ENCODE data around the gene PLEKHM1.

Gene PLEKHM1

DNA sequence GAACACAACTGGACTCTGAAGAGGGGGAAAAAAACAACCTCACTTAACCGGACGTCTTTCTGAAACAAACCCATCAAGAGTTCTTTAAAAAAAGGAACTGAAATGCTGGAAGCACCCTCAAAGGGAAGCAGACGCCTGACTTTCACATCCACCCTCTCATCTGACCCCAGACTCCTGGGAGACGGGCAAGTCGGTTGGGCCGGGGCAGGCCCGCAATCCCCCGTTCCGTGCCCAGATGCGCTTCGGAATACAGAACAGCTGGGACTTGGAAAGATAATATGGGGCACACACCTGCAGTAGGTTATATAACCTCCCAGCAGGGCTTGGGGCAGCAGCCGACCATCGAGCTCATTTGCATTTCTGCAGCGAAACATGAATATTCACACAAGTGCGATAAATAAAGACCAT lies 61.6 kb downstream of the PLEKHM1 start:
- H2AK5ac ChIP-seq (ENCODE audit: low read length, severe bottlenecking) = no peak overlapping the region
- no peak overlapping the region for H4K91ac ChIP-seq (ENCODE audit: low read length)
- H2BK5ac ChIP-seq (ENCODE audit: low read depth, low read length, poor library complexity, severe bottlenecking) = no peak overlapping the region
- DNase-seq = no peak
- H3K14ac ChIP-seq (ENCODE audit: low read length in 2 of 2) = no peak overlapping the region
- H3K27me3 ChIP-seq (ENCODE audit: control insufficient read depth in 1 of 2, insufficient read depth in 1 of 2, low read length in 2 of 2) = peaks cover 23 to 30% of the 10 kb centered on the region in 2 experiments
- no peak overlapping the region for H3K23ac ChIP-seq (ENCODE audit: low read length in 2 of 2)
- no peaks in the 10 kb centered on the region for H3K36me3 ChIP-seq (ENCODE audit: control insufficient read depth in 1 of 2, insufficient read depth in 2 of 2, low read depth in 1 of 2, low read length in 2 of 2)
- H3K18ac ChIP-seq (ENCODE audit: low read depth in 1 of 2, low read length in 2 of 2) = no peak overlapping the region
- no peak overlapping the region for H3K27ac ChIP-seq (ENCODE audit: low read length, poor library complexity, severe bottlenecking)
- no peak overlapping the region for H2BK15ac ChIP-seq (ENCODE audit: low read depth, poor library complexity, severe bottlenecking)
- no peaks in the 10 kb centered on the region for H3K9me3 ChIP-seq (ENCODE audit: control insufficient read depth, low read length)
- peaks cover 53% of the 10 kb centered on the region for H3K4me1 ChIP-seq (ENCODE audit: control insufficient read depth, insufficient read depth, low read depth, low read length)
- no peak overlapping the region for H3K4me3 ChIP-seq (ENCODE audit: insufficient read depth in 1 of 2, low read depth in 1 of 2, low read length in 2 of 2)
- H3K4ac ChIP-seq (ENCODE audit: low read depth in 1 of 2, low read length in 2 of 2) = no peak overlapping the region
- no peak overlapping the region for H2BK120ac ChIP-seq (ENCODE audit: low read depth, low read length)
- H3K4me2 ChIP-seq (ENCODE audit: low read length, poor library complexity, severe bottlenecking) = no peak overlapping the region
- no peak overlapping the region for H2AFZ ChIP-seq (ENCODE audit: low read depth, low read length)
- 15% methylated on average over 14 of the region's 15 CpGs for WGBS
- H3K79me1 ChIP-seq (replicated peaks; ENCODE audit: low read length, poor library complexity, severe bottlenecking) = peaks cover 2% of the 10 kb centered on the region
- H2BK12ac ChIP-seq (ENCODE audit: low read length in 2 of 2) = no peak overlapping the region
- H3K9ac ChIP-seq (ENCODE audit: low read length) = no peak overlapping the region
- H4K8ac ChIP-seq (ENCODE audit: low read length) = no peak overlapping the region

DNA sequence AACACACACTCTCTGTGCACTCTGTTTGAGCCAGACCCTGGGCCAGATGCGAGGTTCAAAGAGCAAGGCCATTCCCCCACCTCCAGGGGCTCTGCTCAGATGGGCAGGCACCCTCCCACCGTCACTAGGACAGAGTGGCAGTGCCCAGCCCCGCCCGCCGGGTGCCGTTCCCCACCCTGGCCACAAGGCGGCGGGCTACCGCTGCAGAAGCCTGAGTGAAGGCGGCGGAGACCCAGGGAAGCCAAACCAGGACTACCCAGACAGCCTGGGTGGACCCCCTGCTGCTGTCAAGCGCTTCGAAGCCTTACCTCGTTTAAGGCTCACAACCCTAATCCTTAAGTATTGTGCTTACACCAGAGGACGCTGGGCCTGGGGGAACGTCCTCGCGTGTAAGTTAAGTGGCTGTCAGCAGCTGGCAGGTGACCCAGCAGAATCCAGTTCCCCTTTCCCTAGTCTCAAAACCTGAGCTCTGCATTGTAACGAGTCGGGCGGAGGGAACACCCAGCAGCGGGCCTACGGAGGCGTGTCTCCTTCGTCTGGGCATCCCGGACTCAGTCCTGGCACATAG lies 62.4 kb downstream of the PLEKHM1 start:
- WGBS = 1% methylated on average over 24 of the region's 26 CpGs
- no peak overlapping the region for H3K23ac ChIP-seq (ENCODE audit: low read length in 2 of 2)
- H4K91ac ChIP-seq (ENCODE audit: low read length) = no peak overlapping the region
- H4K8ac ChIP-seq (ENCODE audit: low read length) = no peak overlapping the region
- H3K9me3 ChIP-seq (ENCODE audit: control insufficient read depth, low read length) = no peaks in the 10 kb centered on the region
- no peak overlapping the region for H3K4me3 ChIP-seq (ENCODE audit: insufficient read depth in 1 of 2, low read depth in 1 of 2, low read length in 2 of 2)
- no peak overlapping the region for H3K14ac ChIP-seq (ENCODE audit: low read length in 2 of 2)
- H2BK12ac ChIP-seq (ENCODE audit: low read length in 2 of 2) = no peak overlapping the region
- H3K4me1 ChIP-seq (ENCODE audit: control insufficient read depth, insufficient read depth, low read depth, low read length) = peaks cover 51% of the 10 kb centered on the region
- no peak overlapping the region for H2BK5ac ChIP-seq (ENCODE audit: low read depth, low read length, poor library complexity, severe bottlenecking)
- H3K4ac ChIP-seq (ENCODE audit: low read depth in 1 of 2, low read length in 2 of 2) = no peak overlapping the region
- H2BK15ac ChIP-seq (ENCODE audit: low read depth, poor library complexity, severe bottlenecking) = no peak overlapping the region
- H2AK5ac ChIP-seq (ENCODE audit: low read length, severe bottlenecking) = no peak overlapping the region
- H2AFZ ChIP-seq (ENCODE audit: low read depth, low read length) = no peak overlapping the region
- H3K9ac ChIP-seq (ENCODE audit: low read length) = no peak overlapping the region
- no peaks in the 10 kb centered on the region for H3K36me3 ChIP-seq (ENCODE audit: control insufficient read depth in 1 of 2, insufficient read depth in 2 of 2, low read depth in 1 of 2, low read length in 2 of 2)
- H2BK120ac ChIP-seq (ENCODE audit: low read depth, low read length) = no peak overlapping the region
- peak overlapping the region; percentile 12 for H3K4me2 ChIP-seq (ENCODE audit: low read length, poor library complexity, severe bottlenecking)
- H3K79me1 ChIP-seq (replicated peaks; ENCODE audit: low read length, poor library complexity, severe bottlenecking) = peaks cover 2% of the 10 kb centered on the region
- DNase-seq = peak; percentile 62
- peaks cover 23 to 30% of the 10 kb centered on the region in 2 experiments for H3K27me3 ChIP-seq (ENCODE audit: control insufficient read depth in 1 of 2, insufficient read depth in 1 of 2, low read length in 2 of 2)
- no peak overlapping the region for H3K18ac ChIP-seq (ENCODE audit: low read depth in 1 of 2, low read length in 2 of 2)
- no peak overlapping the region for H3K27ac ChIP-seq (ENCODE audit: low read length, poor library complexity, severe bottlenecking)

DNA sequence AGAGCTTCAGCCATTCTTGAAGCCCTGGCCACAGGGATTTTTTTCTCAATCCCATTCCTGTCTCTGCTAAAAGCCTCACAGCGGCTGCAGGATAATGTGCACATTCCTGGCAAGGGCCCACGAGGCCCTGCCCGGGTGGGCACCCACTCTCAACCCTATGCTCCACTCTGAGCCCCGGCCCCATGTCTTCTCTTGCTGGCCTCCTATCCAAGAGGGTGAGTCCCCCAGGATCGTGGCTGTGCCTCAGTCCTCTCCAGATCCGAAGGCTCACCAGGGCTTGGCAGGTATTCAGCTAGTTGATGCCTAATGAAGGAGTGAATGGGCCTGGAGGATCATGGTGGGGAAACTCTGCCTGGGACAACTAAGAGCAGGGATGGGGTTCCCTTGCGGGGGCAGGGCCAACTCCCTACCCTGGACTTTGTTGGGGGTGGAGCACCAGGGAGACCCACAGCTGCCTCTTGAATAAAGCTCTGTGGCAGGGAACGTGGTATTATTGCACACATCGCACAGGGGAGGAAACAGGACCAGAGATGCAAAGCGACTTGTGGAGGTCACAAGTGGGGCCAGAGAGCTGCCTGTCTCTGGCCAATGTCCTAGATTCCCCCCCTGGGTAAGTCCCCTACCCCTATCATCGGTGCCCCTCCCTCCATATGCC lies 63.2 kb downstream of the PLEKHM1 start:
- Histone ChIP-seq H3K4me3 (ENCODE audit: insufficient read depth in 1 of 2, low read depth in 1 of 2, low read length in 2 of 2) (no peak overlapping the region), H3K27ac (ENCODE audit: low read length, poor library complexity, severe bottlenecking) (no peak overlapping the region), H2BK15ac (ENCODE audit: low read depth, poor library complexity, severe bottlenecking) (no peak overlapping the region), H4K8ac (ENCODE audit: low read length) (no peak overlapping the region), H2BK12ac (ENCODE audit: low read length in 2 of 2) (no peak overlapping the region), H3K79me1 (replicated peaks; ENCODE audit: low read length, poor library complexity, severe bottlenecking) (peaks cover 2% of the 10 kb centered on the region), H3K9me3 (ENCODE audit: control insufficient read depth, low read length) (no peaks in the 10 kb centered on the region), H2BK120ac (ENCODE audit: low read depth, low read length) (no peak overlapping the region), H3K18ac (ENCODE audit: low read depth in 1 of 2, low read length in 2 of 2) (no peak overlapping the region), H3K23ac (ENCODE audit: low read length in 2 of 2) (no peak overlapping the region), H3K14ac (ENCODE audit: low read length in 2 of 2) (no peak overlapping the region), H2AK5ac (ENCODE audit: low read length, severe bottlenecking) (no peak overlapping the region), H2BK5ac (ENCODE audit: low read depth, low read length, poor library complexity, severe bottlenecking) (no peak overlapping the region), H3K4me1 (ENCODE audit: control insufficient read depth, insufficient read depth, low read depth, low read length) (peaks cover 44% of the 10 kb centered on the region), H3K27me3 (ENCODE audit: control insufficient read depth in 1 of 2, insufficient read depth in 1 of 2, low read length in 2 of 2) (peaks cover 23 to 30% of the 10 kb centered on the region in 2 experiments), H3K4ac (ENCODE audit: low read depth in 1 of 2, low read length in 2 of 2) (no peak overlapping the region), H3K9ac (ENCODE audit: low read length) (no peak overlapping the region), H3K4me2 (ENCODE audit: low read length, poor library complexity, severe bottlenecking) (no peak overlapping the region), H4K91ac (ENCODE audit: low read length) (no peak overlapping the region), H3K36me3 (ENCODE audit: control insufficient read depth in 1 of 2, insufficient read depth in 2 of 2, low read depth in 1 of 2, low read length in 2 of 2) (no peaks in the 10 kb centered on the region), H2AFZ (ENCODE audit: low read depth, low read length) (no peak overlapping the region)
- no peak for DNase-seq
- WGBS = 82% methylated on average over 11 of the region's 11 CpGs

DNA sequence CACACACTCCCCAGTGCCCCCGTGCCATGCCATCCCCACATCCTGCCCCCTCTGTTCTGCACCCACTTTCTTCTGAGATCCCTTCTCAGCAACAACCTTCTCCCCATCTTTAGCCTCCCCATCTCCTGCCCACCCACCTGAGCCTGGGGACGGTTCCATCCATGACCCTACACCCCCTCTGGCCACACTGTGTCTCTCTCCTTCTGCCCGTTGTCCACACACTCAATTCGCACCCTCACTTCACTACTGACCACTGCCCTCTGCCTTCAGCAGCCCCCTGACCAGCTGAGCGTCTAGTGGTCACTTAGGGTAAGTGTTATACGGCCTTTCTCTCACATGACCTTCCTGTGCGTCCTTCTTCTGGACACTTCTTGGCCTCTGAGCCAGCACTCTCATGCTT lies 64.0 kb downstream of the PLEKHM1 start:
- H4K8ac ChIP-seq (ENCODE audit: low read length) = peak overlapping the region; percentile 24
- no peak overlapping the region for H2AK5ac ChIP-seq (ENCODE audit: low read length, severe bottlenecking)
- WGBS = 70% methylated on average over 7 of the region's 7 CpGs
- no peak overlapping the region for H2BK5ac ChIP-seq (ENCODE audit: low read depth, low read length, poor library complexity, severe bottlenecking)
- H3K18ac ChIP-seq (ENCODE audit: low read depth in 1 of 2, low read length in 2 of 2) = no peak overlapping the region
- peak overlapping the region; percentile 59 for H4K91ac ChIP-seq (ENCODE audit: low read length)
- H2BK15ac ChIP-seq (ENCODE audit: low read depth, poor library complexity, severe bottlenecking) = no peak overlapping the region
- no peak overlapping the region for H2AFZ ChIP-seq (ENCODE audit: low read depth, low read length)
- H3K36me3 ChIP-seq (ENCODE audit: control insufficient read depth in 1 of 2, insufficient read depth in 2 of 2, low read depth in 1 of 2, low read length in 2 of 2) = no peaks in the 10 kb centered on the region
- no peak for DNase-seq
- peaks cover 38% of the 10 kb centered on the region for H3K4me1 ChIP-seq (ENCODE audit: control insufficient read depth, insufficient read depth, low read depth, low read length)
- H3K14ac ChIP-seq (ENCODE audit: low read length in 2 of 2) = peak overlapping the region in 1 of 2 experiments; percentile 4
- H2BK12ac ChIP-seq (ENCODE audit: low read length in 2 of 2) = no peak overlapping the region
- no peak overlapping the region for H3K23ac ChIP-seq (ENCODE audit: low read length in 2 of 2)
- H3K9me3 ChIP-seq (ENCODE audit: control insufficient read depth, low read length) = no peaks in the 10 kb centered on the region
- peaks cover 23 to 28% of the 10 kb centered on the region in 2 experiments for H3K27me3 ChIP-seq (ENCODE audit: control insufficient read depth in 1 of 2, insufficient read depth in 1 of 2, low read length in 2 of 2)
- H3K4me2 ChIP-seq (ENCODE audit: low read length, poor library complexity, severe bottlenecking) = no peak overlapping the region
- no peak overlapping the region for H3K9ac ChIP-seq (ENCODE audit: low read length)
- H3K4me3 ChIP-seq (ENCODE audit: insufficient read depth in 1 of 2, low read depth in 1 of 2, low read length in 2 of 2) = no peak overlapping the region
- peaks cover 2% of the 10 kb centered on the region for H3K79me1 ChIP-seq (replicated peaks; ENCODE audit: low read length, poor library complexity, severe bottlenecking)
- H3K27ac ChIP-seq (ENCODE audit: low read length, poor library complexity, severe bottlenecking) = no peak overlapping the region
- H3K4ac ChIP-seq (ENCODE audit: low read depth in 1 of 2, low read length in 2 of 2) = no peak overlapping the region
- H2BK120ac ChIP-seq (ENCODE audit: low read depth, low read length) = peak overlapping the region; percentile 11

Data from mesenchymal stem cell (in vitro differentiated cells and primary cell).